Mesenchymal stem cell (in vitro differentiated cells and primary cell): ENCODE measurements around the gene CNTNAP2.
A peak's percentile ranks its signal among the peaks of the same experiment; 100 is the strongest.

ENCODE experiments used
- DNase-seq: peaks from one replicate; pipeline ENCODE4 v3.0.0-alpha.2; 2013
- H2AFZ ChIP-seq: one replicate; pipeline ENCODE4 v1.6.1; 2013; ENCODE audit warnings: low read depth, mild to moderate bottlenecking, control low read depth, inconsistent platforms, low read length, moderate library complexity
- H2AK5ac ChIP-seq: 2 replicates; pipeline ENCODE4 v1.6.1; 2013; ENCODE audit warnings: low read length, moderate library complexity, mild to moderate bottlenecking, inconsistent platforms; ENCODE audit not compliant: severe bottlenecking
- H2BK120ac ChIP-seq: one replicate; pipeline ENCODE4 v1.6.1; 2013; ENCODE audit warnings: low read depth, mild to moderate bottlenecking, inconsistent platforms, low read length, moderate library complexity
- H2BK12ac ChIP-seq, 2 experiments: one replicate each; pipeline ENCODE4 v1.6.1; 2013; ENCODE audit warnings: inconsistent platforms in 2 of 2, low read length in 2 of 2, mild to moderate bottlenecking in 2 of 2, moderate library complexity in 2 of 2, control low read depth in 1 of 2
- H2BK15ac ChIP-seq: one replicate; pipeline ENCODE4 v1.6.1; 2013; ENCODE audit warnings: mild to moderate bottlenecking, low read depth, inconsistent platforms; ENCODE audit not compliant: poor library complexity, severe bottlenecking
- H2BK5ac ChIP-seq: 2 replicates; pipeline ENCODE4 v1.6.1; 2013; ENCODE audit warnings: low read depth, mild to moderate bottlenecking, low read length, control low read depth, inconsistent platforms; ENCODE audit not compliant: poor library complexity, severe bottlenecking
- H3K14ac ChIP-seq, 2 experiments: one replicate each; pipeline ENCODE4 v1.6.1; 2013; ENCODE audit warnings: inconsistent platforms in 2 of 2, low read length in 2 of 2, control low read depth in 1 of 2, mild to moderate bottlenecking in 1 of 2, moderate library complexity in 1 of 2
- H3K18ac ChIP-seq, 2 experiments: one replicate each; pipeline ENCODE4 v1.6.1; 2013; ENCODE audit warnings: inconsistent platforms in 2 of 2, low read length in 2 of 2, control low read depth in 1 of 2, low read depth in 1 of 2, mild to moderate bottlenecking in 1 of 2
- H3K23ac ChIP-seq, 2 experiments: one replicate each; pipeline ENCODE4 v1.6.1; 2013; ENCODE audit warnings: inconsistent platforms in 2 of 2, low read length in 2 of 2, mild to moderate bottlenecking in 2 of 2, moderate library complexity in 2 of 2, control low read depth in 1 of 2
- H3K27ac ChIP-seq: 2 replicates; pipeline ENCODE4 v1.5.1; 2013; ENCODE audit warnings: mild to moderate bottlenecking, moderate library complexity, low read length, control low read depth, inconsistent platforms; ENCODE audit not compliant: poor library complexity, severe bottlenecking
- H3K27me3 ChIP-seq, 2 experiments: 2 replicates each; pipeline versions ENCODE4 v1.6.1 to v1.7.0; 2013; ENCODE audit warnings: low read length in 2 of 2, mild to moderate bottlenecking in 2 of 2, moderate library complexity in 2 of 2, control low read depth in 1 of 2, inconsistent platforms in 1 of 2; ENCODE audit not compliant: control insufficient read depth in 1 of 2, insufficient read depth in 1 of 2
- H3K36me3 ChIP-seq, 2 experiments: 2 replicates each; pipeline versions ENCODE4 v1.6.1 to v1.7.0; 2013; ENCODE audit warnings: low read length in 2 of 2, control low read depth in 1 of 2, inconsistent platforms in 1 of 2, low read depth in 1 of 2, mild to moderate bottlenecking in 1 of 2; ENCODE audit not compliant: insufficient read depth in 2 of 2, control insufficient read depth in 1 of 2
- H3K4ac ChIP-seq, 2 experiments: one replicate each; pipeline ENCODE4 v1.6.1; 2013; ENCODE audit warnings: inconsistent platforms in 2 of 2, low read length in 2 of 2, mild to moderate bottlenecking in 2 of 2, moderate library complexity in 2 of 2, control low read depth in 1 of 2, low read depth in 1 of 2
- H3K4me1 ChIP-seq: 2 replicates; pipeline ENCODE4 v1.6.1; 2013; ENCODE audit warnings: low read depth, low read length, control low read depth; ENCODE audit not compliant: control insufficient read depth, insufficient read depth
- H3K4me2 ChIP-seq: 2 replicates; pipeline ENCODE4 v1.6.1; 2013; ENCODE audit warnings: low read length, mild to moderate bottlenecking, inconsistent platforms; ENCODE audit not compliant: poor library complexity, severe bottlenecking
- H3K4me3 ChIP-seq, 2 experiments: 2 replicates each; pipeline versions ENCODE4 v1.5.1 to v1.7.0; 2013; ENCODE audit warnings: low read length in 2 of 2, mild to moderate bottlenecking in 2 of 2, control low read depth in 1 of 2, low read depth in 1 of 2; ENCODE audit not compliant: insufficient read depth in 1 of 2
- H3K79me1 ChIP-seq: replicated peaks from 2 replicates; pipeline ENCODE4 v1.6.1; 2013; ENCODE audit warnings: mild to moderate bottlenecking, control low read depth, low read length, inconsistent platforms; ENCODE audit not compliant: poor library complexity, severe bottlenecking
- H3K9ac ChIP-seq: 2 replicates; pipeline ENCODE4 v1.7.0; 2013; ENCODE audit warnings: mild to moderate bottlenecking, low read length, moderate library complexity
- H3K9me3 ChIP-seq: 2 replicates; pipeline ENCODE4 v1.7.0; 2013; ENCODE audit warnings: mild to moderate bottlenecking, low read length; ENCODE audit not compliant: control insufficient read depth
- H4K8ac ChIP-seq: one replicate; pipeline ENCODE4 v1.6.1; 2013; ENCODE audit warnings: inconsistent platforms, mild to moderate bottlenecking, low read length, moderate library complexity
- H4K91ac ChIP-seq: one replicate; pipeline ENCODE4 v1.6.1; 2013; ENCODE audit warnings: mild to moderate bottlenecking, low read length, inconsistent platforms
- WGBS: methylation state at CpG from one replicate; pipeline ENCODE4 v1.1.7; 2013; ENCODE audit warnings: mixed read lengths; 5-methylcytosine and 5-hydroxymethylcytosine counted together

Gene CNTNAP2

GRCh38 chr7:148260599-148260998 lies 2144.0 kb downstream of the CNTNAP2 start:
- Histone ChIP-seq H3K27me3 (peaks cover 0 to 19% of the 10 kb centered on the region in 2 experiments), H3K9ac (no peak overlapping the region), H3K9me3 (no peaks in the 10 kb centered on the region), H2AK5ac (no peak overlapping the region), H3K14ac (no peak overlapping the region), H3K36me3 (no peaks in the 10 kb centered on the region), H3K23ac (no peak overlapping the region), H2BK12ac (no peak overlapping the region), H2BK15ac (no peak overlapping the region), H3K79me1 (no peaks in the 10 kb centered on the region), H4K8ac (no peak overlapping the region), H3K4me1 (no peaks in the 10 kb centered on the region), H2BK120ac (no peak overlapping the region), H2BK5ac (no peak overlapping the region), H3K4ac (no peak overlapping the region), H2AFZ (no peak overlapping the region), H3K4me3 (no peak overlapping the region), H4K91ac (no peak overlapping the region), H3K18ac (no peak overlapping the region), H3K4me2 (no peak overlapping the region), H3K27ac (no peak overlapping the region)
- peak; percentile 12 for DNase-seq
- 40% methylated on average over 5 of the region's 5 CpGs for WGBS

GRCh38 chr7:148261523-148261922 lies 2144.9 kb downstream of the CNTNAP2 start:
- H3K36me3 ChIP-seq, result no peaks in the 10 kb centered on the region
- no peak overlapping the region for H2BK12ac ChIP-seq
- H3K4ac ChIP-seq, result no peak overlapping the region
- no peak overlapping the region for H2BK5ac ChIP-seq
- H2BK15ac ChIP-seq, result no peak overlapping the region
- H3K23ac ChIP-seq, result no peak overlapping the region
- no peak overlapping the region for H3K4me3 ChIP-seq
- no peaks in the 10 kb centered on the region for H3K9me3 ChIP-seq
- no peak overlapping the region for H4K91ac ChIP-seq
- H3K14ac ChIP-seq, result no peak overlapping the region
- no peaks in the 10 kb centered on the region for H3K79me1 ChIP-seq
- H4K8ac ChIP-seq, result no peak overlapping the region
- H3K4me1 ChIP-seq, result no peaks in the 10 kb centered on the region
- H3K18ac ChIP-seq, result no peak overlapping the region
- no peak overlapping the region for H2AFZ ChIP-seq
- no peak overlapping the region for H3K9ac ChIP-seq
- no peak for DNase-seq
- peaks cover 3 to 25% of the 10 kb centered on the region in 2 experiments for H3K27me3 ChIP-seq
- 89% methylated on average over 10 of the region's 10 CpGs for WGBS
- no peak overlapping the region for H3K27ac ChIP-seq
- H2AK5ac ChIP-seq, result no peak overlapping the region
- no peak overlapping the region for H2BK120ac ChIP-seq
- no peak overlapping the region for H3K4me2 ChIP-seq

DNA sequence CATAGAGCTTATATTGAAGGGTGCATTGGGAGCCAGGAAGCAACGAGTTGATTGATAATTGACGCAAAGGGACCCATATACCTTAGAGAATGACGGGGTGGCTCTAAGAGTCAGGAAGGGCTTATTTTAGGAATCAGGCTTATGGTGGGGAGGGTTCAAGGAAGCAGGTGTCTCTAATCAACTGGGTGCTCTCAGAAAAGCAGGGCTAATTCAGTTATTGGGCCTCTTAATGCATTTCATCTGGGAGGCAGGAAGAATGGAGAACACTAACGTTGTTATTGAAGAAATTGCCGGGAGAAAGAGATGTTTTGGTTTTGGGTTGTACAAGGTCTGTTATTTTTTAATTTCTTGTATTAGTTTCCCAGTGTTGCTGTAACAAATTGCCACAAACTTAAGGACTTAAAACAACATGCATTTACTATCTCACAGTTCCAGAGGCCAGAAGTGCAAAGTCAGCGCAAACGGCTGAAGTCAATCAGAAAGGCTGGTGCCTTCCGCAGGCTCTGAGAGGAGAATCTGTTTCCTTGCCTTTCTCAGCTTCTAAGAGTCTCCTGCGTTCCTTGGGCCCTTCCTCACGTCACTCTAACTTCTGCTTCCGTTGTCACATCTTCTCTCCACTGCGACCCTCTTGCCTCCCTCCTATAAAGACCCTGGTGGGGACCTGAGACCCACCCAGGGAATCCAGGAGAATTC lies 2145.5 kb downstream of the CNTNAP2 start:
- Histone ChIP-seq H2BK12ac (no peak overlapping the region), H3K23ac (no peak overlapping the region), H3K4ac (no peak overlapping the region), H2AK5ac (no peak overlapping the region), H3K4me3 (no peak overlapping the region), H3K18ac (no peak overlapping the region), H3K4me2 (no peak overlapping the region), H2BK5ac (no peak overlapping the region), H3K9me3 (no peaks in the 10 kb centered on the region), H3K79me1 (no peaks in the 10 kb centered on the region), H3K36me3 (no peaks in the 10 kb centered on the region), H3K9ac (peak overlapping the region; percentile 65), H3K27ac (no peak overlapping the region), H4K8ac (no peak overlapping the region), H3K4me1 (no peaks in the 10 kb centered on the region), H2AFZ (no peak overlapping the region), H4K91ac (no peak overlapping the region), H2BK15ac (no peak overlapping the region), H2BK120ac (no peak overlapping the region), H3K14ac (no peak overlapping the region), H3K27me3 (peaks cover 3 to 20% of the 10 kb centered on the region in 2 experiments)
- 56% methylated on average over 11 of the region's 12 CpGs for WGBS
- no peak for DNase-seq

- H2BK12ac ChIP-seq, result no peak overlapping the region
- H3K14ac ChIP-seq, result no peak overlapping the region
- H2AFZ ChIP-seq, result no peak overlapping the region
- H2BK120ac ChIP-seq, result no peak overlapping the region
- WGBS, result 4% methylated on average over 15 of the region's 18 CpGs
- H2AK5ac ChIP-seq, result no peak overlapping the region
- H3K4me1 ChIP-seq, result no peaks in the 10 kb centered on the region
- H3K4me2 ChIP-seq, result no peak overlapping the region
- DNase-seq, result peak; percentile 39
- no peak overlapping the region for H2BK15ac ChIP-seq
- H4K91ac ChIP-seq, result no peak overlapping the region
- no peak overlapping the region for H2BK5ac ChIP-seq
- H3K18ac ChIP-seq, result no peak overlapping the region
- peak overlapping the region; percentile 65 for H3K9ac ChIP-seq
- H3K27me3 ChIP-seq, result peaks cover 3 to 17% of the 10 kb centered on the region in 2 experiments
- H3K4me3 ChIP-seq, result peak overlapping the region in 1 of 2 experiments; percentile 68
- H3K27ac ChIP-seq, result no peak overlapping the region
- H3K23ac ChIP-seq, result no peak overlapping the region
- H3K9me3 ChIP-seq, result no peaks in the 10 kb centered on the region
- no peak overlapping the region for H4K8ac ChIP-seq
- no peak overlapping the region for H3K4ac ChIP-seq
- H3K79me1 ChIP-seq, result no peaks in the 10 kb centered on the region
- no peaks in the 10 kb centered on the region for H3K36me3 ChIP-seq
Observed at GRCh38 chr7:148262721-148263229, 2146.2 kb downstream of the CNTNAP2 start.
